ENCODE measurements around the gene AHNAK2. TPM values are rescaled to one million over a fixed set of nuclear protein-coding genes. Genes with fewer than 3 reads are reported as not detected.
"Not testable (repeated sequence)": the region's sequence is repeated elsewhere in the genome, so short reads cannot be mapped to it uniquely, and the experiment has no call there.

AHNAK2 gene
- total RNA-seq = 1 to 10 TPM; 3.6 to 5.2 TPM

DNA sequence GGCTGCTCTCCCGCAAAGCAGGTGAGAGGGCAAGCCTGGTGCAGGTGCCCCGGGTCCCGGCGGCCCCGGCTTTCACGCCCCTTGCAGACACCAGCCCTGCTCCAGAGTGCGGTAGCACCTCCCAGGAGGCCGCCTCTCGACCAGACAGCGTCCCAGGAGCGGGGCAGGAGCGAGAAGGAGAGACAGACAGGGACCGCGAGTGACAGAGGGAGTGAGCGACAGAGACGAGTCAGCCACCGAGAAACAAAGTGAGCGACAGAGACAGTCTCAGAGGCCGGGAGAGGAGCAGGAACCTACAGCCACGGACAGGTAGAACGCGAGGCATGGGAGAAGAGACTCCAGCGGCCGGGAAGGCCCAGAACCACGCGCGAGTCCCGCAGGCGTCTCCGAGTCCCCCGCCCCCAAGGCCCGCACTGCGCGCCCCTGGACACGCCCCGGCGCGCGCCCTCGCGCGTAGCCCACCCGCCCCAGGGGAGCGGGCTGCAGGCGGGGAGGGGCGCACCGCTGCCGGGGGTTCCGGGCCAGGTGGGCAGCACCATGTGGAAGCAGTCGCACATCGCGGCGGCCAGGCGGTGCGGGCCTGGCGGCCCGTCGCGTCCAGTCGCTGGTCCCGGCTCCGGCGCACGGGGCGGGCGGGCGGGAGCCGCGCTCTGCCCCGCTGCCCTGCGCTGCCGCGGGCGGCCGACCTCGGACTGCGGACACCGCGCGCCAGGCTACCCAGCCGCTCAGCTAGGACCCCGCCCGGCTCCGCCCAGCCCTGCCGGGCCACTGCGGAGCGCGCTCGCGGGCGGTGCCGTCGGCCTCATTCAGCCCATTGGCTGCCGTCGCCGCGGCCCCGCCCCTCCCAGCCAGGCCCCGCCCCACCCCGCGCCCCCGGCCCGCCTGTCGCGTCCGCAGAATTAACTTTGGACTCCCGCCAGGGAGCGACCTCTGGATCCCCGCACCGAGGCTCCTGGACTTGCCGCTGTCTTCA, at the start of gene AHNAK2:
TSS of gene AHNAK2 (minus strand) at position 694 of the 973 bp plus-strand sequence. CDS start at position 557, 137 bp downstream.
- Histone ChIP-seq H3K4me1 (peaks cover 74% of the 10 kb centered on the region), H3K27me3 (no peaks in the 10 kb centered on the region), H3K4me3 (peak within 1 kb of the TSS in 1 of 2 donors; percentile 9), H3K36me3 (replicated peaks in 1 of 2; ENCODE audit: insufficient read depth in 1 of 2, low read depth in 2 of 2) (no peaks in the 10 kb centered on the region), H3K27ac (no peak within 1 kb of the TSS), H3K9me3 (no peaks in the 10 kb centered on the region)
- TF ChIP-seq, protein P1, sequence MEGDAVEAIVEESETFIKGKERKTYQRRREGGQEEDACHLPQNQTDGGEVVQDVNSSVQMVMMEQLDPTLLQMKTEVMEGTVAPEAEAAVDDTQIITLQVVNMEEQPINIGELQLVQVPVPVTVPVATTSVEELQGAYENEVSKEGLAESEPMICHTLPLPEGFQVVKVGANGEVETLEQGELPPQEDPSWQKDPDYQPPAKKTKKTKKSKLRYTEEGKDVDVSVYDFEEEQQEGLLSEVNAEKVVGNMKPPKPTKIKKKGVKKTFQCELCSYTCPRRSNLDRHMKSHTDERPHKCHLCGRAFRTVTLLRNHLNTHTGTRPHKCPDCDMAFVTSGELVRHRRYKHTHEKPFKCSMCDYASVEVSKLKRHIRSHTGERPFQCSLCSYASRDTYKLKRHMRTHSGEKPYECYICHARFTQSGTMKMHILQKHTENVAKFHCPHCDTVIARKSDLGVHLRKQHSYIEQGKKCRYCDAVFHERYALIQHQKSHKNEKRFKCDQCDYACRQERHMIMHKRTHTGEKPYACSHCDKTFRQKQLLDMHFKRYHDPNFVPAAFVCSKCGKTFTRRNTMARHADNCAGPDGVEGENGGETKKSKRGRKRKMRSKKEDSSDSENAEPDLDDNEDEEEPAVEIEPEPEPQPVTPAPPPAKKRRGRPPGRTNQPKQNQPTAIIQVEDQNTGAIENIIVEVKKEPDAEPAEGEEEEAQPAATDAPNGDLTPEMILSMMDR (IDR thresholded peaks at IDR 0.05) = no peak
- no peak for TF ChIP-seq POLR2A (IDR thresholded peaks at IDR 0.05)
- peak; percentile 75 to 85 (median 79) for DNase-seq
- ATAC-seq = peak; percentile 67
- 7 to 8% methylated on average over 33 to 51 of the region's 111 CpGs for WGBS, 2 donors
- intact Hi-C loops (cut with DNase I) = loop anchor here (5.0 kb wide), 1 partner anchor 69 kb away; no protein-coding TSS in a partner anchor

DNA sequence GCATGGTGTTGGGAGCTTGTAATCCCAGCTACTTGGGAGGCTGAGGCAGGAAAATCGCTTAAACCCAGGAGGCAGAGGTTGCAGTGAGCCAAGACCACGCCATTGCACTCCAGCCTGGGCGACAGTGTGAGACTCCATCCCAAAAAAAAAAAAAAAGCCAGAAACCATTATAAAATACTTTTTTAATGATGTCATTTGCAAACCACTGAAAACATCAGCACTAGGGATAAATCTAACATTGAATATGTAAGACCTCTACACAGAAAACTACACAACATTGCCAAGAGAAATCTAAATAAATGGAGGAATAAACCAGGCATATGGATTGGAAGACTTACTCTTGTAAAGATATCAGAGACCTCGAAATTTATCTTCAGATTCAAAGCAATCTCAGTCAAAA, 49.5 kb upstream of the AHNAK2 start:
- ATAC-seq; H3K9me3 ChIP-seq; H3K4me1 ChIP-seq; H3K27me3 ChIP-seq; intact Hi-C loops (cut with DNase I); H3K27ac ChIP-seq; H3K36me3 ChIP-seq (replicated peaks in 1 of 2; ENCODE audit: insufficient read depth in 1 of 2, low read depth in 2 of 2); DNase-seq; H3K4me3 ChIP-seq: not testable (repeated sequence)
- 72 to 80% methylated on average over 4 of the region's 4 CpGs for WGBS, 2 donors

DNA sequence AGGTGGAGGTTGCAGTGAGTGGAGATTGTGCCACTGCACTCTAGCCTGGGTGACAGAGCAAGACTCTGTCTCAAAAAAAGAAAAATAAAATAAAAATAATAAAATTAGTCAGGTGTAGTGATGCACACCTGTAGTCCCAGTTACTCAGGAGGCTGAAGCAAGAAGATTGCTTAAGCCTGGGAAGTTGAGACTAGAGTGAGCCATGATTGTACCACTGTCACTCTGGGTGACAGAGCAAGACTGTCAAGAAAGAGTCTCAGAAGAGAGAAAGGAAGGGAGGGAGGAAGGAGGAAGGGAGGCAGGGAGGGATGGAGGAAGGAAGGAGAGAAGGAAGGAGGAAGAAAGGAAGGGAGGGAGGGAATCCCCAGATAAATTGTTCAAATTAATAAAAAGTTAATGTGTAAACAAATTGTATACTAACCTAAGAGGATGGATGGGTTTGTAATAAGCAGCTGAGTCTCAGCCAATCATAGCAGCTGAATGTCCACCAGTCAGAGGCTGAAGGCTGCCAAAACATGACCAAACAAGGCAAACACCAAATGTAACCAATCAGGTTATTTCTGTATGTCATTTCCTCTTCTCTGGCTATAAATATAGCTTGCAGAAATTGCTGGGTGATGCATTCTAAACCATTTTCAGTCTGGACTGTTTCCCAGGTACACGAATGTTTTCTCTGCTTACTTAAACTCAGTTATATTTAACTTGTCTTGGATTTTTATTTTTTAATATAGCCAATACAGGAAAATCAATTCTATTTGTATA, 48.8 kb upstream of the AHNAK2 start:
- WGBS, 2 donors = 24 to 57% methylated on average over 1 of the region's 1 CpG
- no peak overlapping the region for H3K4me3 ChIP-seq
- intact Hi-C loops (cut with DNase I) = no loop called here
- no peak for TF ChIP-seq POLR2A (IDR thresholded peaks at IDR 0.05)
- TF ChIP-seq, protein P1 (IDR thresholded peaks at IDR 0.05) = no peak
- no peaks in the 10 kb centered on the region for H3K27me3 ChIP-seq
- ATAC-seq (no peak), DNase-seq (no peak)
- H3K27ac ChIP-seq = no peak overlapping the region
- no peaks in the 10 kb centered on the region for H3K9me3 ChIP-seq
- H3K36me3 ChIP-seq (replicated peaks in 1 of 2; ENCODE audit: insufficient read depth in 1 of 2, low read depth in 2 of 2) = no peaks in the 10 kb centered on the region
- H3K4me1 ChIP-seq = peaks cover 3% of the 10 kb centered on the region

DNA sequence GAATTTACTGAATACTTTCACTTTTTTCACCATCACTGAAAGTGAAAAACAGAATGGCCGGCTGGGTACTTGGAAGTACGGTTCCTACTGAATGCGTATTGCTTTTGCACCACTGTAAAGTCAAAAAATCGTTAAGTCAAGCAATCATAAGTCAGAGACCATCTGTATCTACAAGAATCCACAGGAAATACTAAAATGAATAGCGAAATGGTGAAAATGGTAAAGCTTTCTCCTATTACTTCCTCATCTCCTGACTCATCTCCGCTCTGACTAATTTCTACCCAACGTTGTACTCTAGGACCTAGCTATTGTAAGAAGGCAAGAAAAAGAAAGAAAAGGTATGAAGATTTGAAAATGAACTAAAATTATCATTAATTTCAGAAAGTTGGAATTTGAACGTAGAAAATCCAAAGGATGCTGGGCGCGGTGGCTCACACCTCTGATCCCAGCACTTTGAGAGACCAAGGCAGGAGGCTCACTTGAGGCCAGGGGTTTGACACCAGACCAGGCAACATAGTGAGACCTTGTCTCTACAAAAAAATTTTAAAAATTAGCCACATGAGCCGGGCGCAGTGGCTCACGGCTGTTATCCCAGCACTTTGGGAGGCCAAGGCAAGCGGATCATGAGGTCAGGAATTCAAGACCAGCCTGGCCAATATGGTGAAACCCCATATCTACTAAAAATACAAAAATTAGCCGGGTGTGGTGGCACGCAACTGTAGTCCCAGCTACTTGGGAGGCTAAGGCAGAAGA, 48.0 kb upstream of the AHNAK2 start:
- no peaks in the 10 kb centered on the region for H3K27me3 ChIP-seq
- intact Hi-C loops (cut with DNase I) = no loop called here
- 82 to 91% methylated on average over 16 of the region's 16 CpGs for WGBS, 2 donors

More for the DNA sequence above, 48.0 kb upstream of the AHNAK2 start:
- Histone ChIP-seq H3K9me3 (no peaks in the 10 kb centered on the region), H3K4me1 (peaks cover 10% of the 10 kb centered on the region), H3K27ac (peak overlapping the region in 1 of 4 donors; percentile 34), H3K4me3 (no peak overlapping the region), H3K36me3 (replicated peaks in 1 of 2; ENCODE audit: insufficient read depth in 1 of 2, low read depth in 2 of 2) (no peaks in the 10 kb centered on the region)
- no peak for TF ChIP-seq POLR2A (IDR thresholded peaks at IDR 0.05)
- TF ChIP-seq, protein P1 (IDR thresholded peaks at IDR 0.05) = no peak
- no peak for DNase-seq
- ATAC-seq = no peak

All from body of pancreas (tissue), 4 donors.